Motor neuron (in vitro differentiated cells): ENCODE measurements around the gene DGKZ. TPM values are rescaled to one million over a fixed set of nuclear protein-coding genes. Genes with fewer than 3 reads are reported as not detected.
A peak's percentile ranks its signal among the peaks of the same experiment; 100 is the strongest.

Experiments used
- ATAC-seq, 8 experiments: fragments of 200-7000 bp; cut with Tn5 transposase; replicated peaks in 6 of 8; 2 replicates each; pipeline ENCODE4 v1.8.0; 2021; ENCODE audit warnings: mild to moderate bottlenecking in 8 of 8, moderate library complexity in 8 of 8
- H3K27ac ChIP-seq, 2 donors: fragments of 250-450 bp; sonication (Bioruptor Pico); 2 replicates each; pipeline ENCODE4 v1.9.0; 2021; ENCODE audit warnings: antibody characterized with exemption in 2 of 2, mild to moderate bottlenecking in 2 of 2, moderate library complexity in 1 of 2
- H3K4me1 ChIP-seq, 2 donors: fragments of 250-450 bp; sonication (Bioruptor Pico); replicated peaks in 1 of 2; 2 replicates each; pipeline ENCODE4 v1.6.1; 2021; ENCODE audit warnings: antibody characterized with exemption in 2 of 2, mild to moderate bottlenecking in 2 of 2, moderate library complexity in 1 of 2
- H3K4me3 ChIP-seq, 5 donors: fragments of 250-450 bp; sonication (Bioruptor Pico); 2 replicates each; pipeline ENCODE4 v1.9.0; 2021; ENCODE audit warnings: antibody characterized with exemption in 5 of 5, mild to moderate bottlenecking in 5 of 5, moderate library complexity in 4 of 5
- WGBS, 10 experiments: fragments of 450-650 bp; shearing (Covaris generic); methylation state at CpG; one replicate each; pipeline ENCODE4 v1.0.0; 2022; 5-methylcytosine and 5-hydroxymethylcytosine counted together
- in situ Hi-C, 9 experiments: fragments of 400-800 bp; cut with MboI; loops; one replicate each; pipeline ENCODE4 v1.15.0; 2021; ENCODE audit warnings: low sequenced_read_pairs in 9 of 9, low pct_unique_long_range_greater_than_20kb in 2 of 9; ENCODE audit not compliant: unreplicated experiment in 9 of 9
- total RNA-seq, 8 experiments: library from RNA; unstranded; fragments of 300-600 nt; gene quantifications; 2 replicates each; pipeline versions ENCODE4 v1.2.3 to v1.2.4, GENCODE V29; 2022

DGKZ gene
- total RNA-seq, 8 experiments from 2014 or later, result 16.8 to 54.0 (median 25.9) TPM

DNA sequence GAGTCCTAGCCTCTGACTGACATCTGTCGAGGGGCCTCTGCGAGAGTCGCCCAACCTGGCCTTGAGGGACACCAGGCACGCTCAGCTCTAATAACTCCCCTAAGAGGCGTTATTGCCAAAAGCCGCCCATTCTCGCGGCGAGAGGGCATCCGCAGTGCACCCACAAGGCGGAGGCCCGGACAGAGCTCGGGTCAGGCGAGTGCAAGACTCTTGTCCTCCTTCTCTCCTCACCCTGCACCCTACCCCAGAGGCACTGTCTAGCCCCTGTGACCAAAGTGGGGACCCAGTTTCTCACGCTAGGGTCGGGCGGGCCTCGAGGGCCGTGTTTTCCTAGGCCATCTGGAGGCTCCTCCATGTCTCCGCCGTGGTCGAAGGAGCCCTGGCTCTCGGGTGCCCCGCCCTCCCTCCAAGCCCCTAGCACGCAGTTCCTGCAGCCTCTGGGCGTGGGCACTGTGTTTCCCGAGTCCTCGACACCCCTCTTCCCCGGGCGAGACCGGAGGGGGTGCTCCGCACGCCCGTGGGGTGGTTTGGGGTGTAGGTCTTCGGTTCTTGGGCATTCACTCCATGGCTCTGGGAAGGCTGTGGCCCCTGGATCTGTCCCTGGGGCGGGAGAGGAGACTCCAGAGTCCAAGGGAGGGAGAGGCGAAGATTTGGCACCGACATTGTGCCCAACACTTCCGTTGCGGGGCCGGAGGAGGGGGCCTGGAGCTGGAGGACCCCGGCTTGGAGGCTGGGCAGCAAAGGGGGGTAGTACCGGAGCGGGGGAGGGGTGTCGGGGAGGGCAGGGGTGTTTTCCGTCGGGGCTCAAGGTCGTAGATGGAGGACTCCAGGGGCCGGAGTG lies 43.3 kb downstream of the DGKZ start:
- H3K4me1 ChIP-seq, result peaks cover 30 to 32% of the 10 kb centered on the region in 2 donors
- WGBS, 10 experiments, result 13 to 40% (median 21%) methylated on average over 1 to 12 of the region's 49 CpGs; no CpG with 5 or more reads in 6 of the 10 experiments
- in situ Hi-C loops, result loop anchor here in 4 of 9 experiments (10.0 to 25.0 kb wide), 3 partner anchors 134 to 147 kb away; no protein-coding TSS in a partner anchor
- no peak overlapping the region for H3K27ac ChIP-seq
- H3K4me3 ChIP-seq, result peak overlapping the region in 4 of 5 donors; percentile 31 to 50 (median 40)
- no peak for ATAC-seq

DNA sequence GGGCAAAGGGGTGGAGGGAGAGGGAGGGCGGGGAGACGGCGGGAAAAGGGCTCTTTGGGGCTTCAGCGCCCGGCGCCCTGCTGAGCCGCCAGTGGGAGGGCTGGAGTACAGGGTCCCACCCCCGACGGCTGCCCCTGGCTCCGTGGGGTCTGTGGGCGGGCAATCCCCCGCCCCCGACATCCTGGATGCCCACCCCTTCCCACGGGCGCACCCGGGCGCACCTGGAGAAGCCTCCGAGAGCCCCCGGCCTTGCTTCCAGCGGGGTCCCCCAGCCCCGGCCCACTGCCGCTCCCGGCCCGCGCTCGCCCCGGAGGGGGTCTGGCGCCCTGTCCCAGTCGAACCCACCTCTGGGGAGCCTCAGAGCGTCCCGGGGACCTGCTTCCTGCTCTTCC lies 43.9 kb downstream of the DGKZ start:
- WGBS, 10 experiments, result no CpG with 5 or more reads among the region's 31 CpGs
- Histone ChIP-seq H3K4me1 (peaks cover 30 to 32% of the 10 kb centered on the region in 2 donors), H3K27ac (no peak overlapping the region), H3K4me3 (peak overlapping the region; percentile 50 to 71 (median 60))
- in situ Hi-C loops, result loop anchor here in 4 of 9 experiments (10.0 to 25.0 kb wide), 3 partner anchors 134 to 146 kb away; no protein-coding TSS in a partner anchor
- no peak for ATAC-seq

DNA sequence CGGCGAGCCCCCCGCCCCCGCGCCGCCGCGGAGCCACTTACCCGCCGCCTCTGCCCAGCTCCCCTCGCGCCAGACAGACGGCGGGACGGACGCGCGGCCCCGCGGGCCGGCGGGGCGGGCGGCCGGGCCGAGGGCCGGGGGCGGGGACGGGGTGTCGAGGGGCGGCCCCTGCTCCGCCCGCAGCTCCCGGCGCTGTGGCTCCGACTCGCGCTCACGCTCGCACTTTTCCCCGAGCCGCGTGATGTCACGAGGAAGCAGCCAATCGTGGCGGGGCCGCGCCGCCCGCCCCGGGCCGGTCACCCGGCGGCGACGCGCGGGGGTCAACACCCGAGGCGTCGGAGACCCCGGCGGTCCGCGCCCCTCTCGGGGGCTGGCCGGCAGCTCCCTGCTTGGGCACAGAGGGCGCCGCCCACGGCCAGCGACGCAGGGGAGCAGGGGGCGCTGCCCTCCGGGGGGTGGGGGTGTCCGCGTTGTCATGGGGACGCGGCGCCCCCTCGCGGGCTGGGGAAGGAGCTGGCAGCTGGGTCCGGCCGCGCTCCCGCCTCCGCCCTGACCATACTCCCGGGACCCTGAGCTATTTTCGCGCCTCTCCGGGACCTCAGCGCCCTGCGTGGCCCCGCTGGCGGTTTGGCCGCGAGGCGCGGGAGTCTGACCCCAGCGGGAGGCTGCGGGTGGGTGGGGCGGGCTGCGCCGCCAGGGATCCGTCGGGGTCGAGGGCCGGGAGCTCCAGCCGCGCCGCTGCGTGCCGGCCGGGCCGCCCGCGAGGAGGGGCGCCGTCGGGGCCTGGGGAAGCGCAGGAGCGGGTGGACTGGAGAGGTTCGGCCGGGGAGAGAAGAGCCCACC lies 44.5 kb downstream of the DGKZ start, which contains the start of gene CHRM4:
Gene CHRM4, minus strand, starts transcription at position 199 of the 843 bp plus-strand sequence. CDS start 5,219 bp downstream, outside the sequence.
- WGBS, 10 experiments, result no CpG with 5 or more reads among the region's 123 CpGs
- Histone ChIP-seq H3K27ac (no peak within 1 kb of the TSS), H3K4me1 (peaks cover 30 to 32% of the 10 kb centered on the region in 2 donors), H3K4me3 (peak within 1 kb of the TSS; percentile 50 to 71 (median 60))
- peak; percentile 30 to 65 (median 54) for ATAC-seq
- in situ Hi-C loops, result loop anchor here in 4 of 9 experiments (10.0 to 25.0 kb wide), 3 partner anchors 133 to 146 kb away; no protein-coding TSS in a partner anchor

DNA sequence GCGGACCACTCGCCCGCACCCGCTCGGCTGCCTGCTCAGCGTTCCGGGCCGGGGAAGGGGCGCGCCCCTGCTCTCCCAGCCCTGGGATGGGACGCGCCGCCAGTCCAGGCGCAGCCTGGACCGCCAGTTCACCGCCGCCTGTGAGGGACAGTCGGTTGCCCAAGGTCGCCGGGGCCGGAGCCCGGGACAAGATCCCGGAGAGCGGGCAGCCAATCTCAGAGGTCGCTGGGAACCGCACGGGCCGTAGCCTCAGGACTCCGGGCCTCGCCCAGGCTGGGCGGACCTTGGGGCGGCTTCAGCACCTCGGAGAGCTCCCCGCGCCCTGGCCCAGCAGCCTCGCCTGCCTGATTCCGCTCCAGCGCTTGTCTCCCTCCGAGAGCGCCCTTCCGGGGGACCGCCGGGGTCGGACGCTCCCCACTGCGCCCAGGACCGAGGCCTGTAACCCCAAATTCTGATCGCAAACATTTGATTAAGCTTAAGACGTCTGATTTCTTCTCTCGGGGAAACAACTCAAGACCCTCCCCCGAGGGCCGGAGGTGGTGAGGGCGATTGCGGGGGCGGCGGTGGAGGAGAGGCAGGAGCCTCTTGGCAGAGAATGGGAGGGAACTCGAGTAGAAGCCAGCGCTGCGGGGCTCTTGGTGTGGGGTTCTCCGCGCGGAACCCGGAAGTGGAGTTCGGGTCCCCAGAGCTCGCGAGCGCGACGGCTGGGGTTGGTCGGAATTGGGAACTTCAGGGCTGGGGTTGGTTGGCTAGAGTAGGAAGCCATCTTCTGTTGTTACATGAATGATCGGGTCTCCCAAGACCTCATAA lies 45.4 kb downstream of the DGKZ start:
- in situ Hi-C loops, result loop anchor here in 4 of 9 experiments (10.0 to 25.0 kb wide), 3 partner anchors 132 to 145 kb away; no protein-coding TSS in a partner anchor
- ATAC-seq, result peak; percentile 28 to 71 (median 48)
- H3K4me3 ChIP-seq, result peak overlapping the region; percentile 50 to 71 (median 60)
- peaks cover 27 to 30% of the 10 kb centered on the region in 2 donors for H3K4me1 ChIP-seq
- WGBS, 10 experiments, result 2 to 80% (median 10%) methylated on average over 1 to 31 of the region's 71 CpGs; no CpG with 5 or more reads in 2 of the 10 experiments
- no peak overlapping the region for H3K27ac ChIP-seq

GRCh38 chr11:46393231-46393616 lies 46.0 kb downstream of the DGKZ start:
- Histone ChIP-seq H3K4me3 (peak overlapping the region in 4 of 5 donors; percentile 50 to 65 (median 58)), H3K27ac (no peak overlapping the region), H3K4me1 (peaks cover 21 to 24% of the 10 kb centered on the region in 2 donors)
- in situ Hi-C loops, result loop anchor here in 4 of 9 experiments (10.0 to 25.0 kb wide), 3 partner anchors 132 to 144 kb away; no protein-coding TSS in a partner anchor
- no peak for ATAC-seq
- WGBS, 10 experiments, result 40 to 88% (median 60%) methylated on average over 1 to 3 of the region's 4 CpGs; no CpG with 5 or more reads in 3 of the 10 experiments

DNA sequence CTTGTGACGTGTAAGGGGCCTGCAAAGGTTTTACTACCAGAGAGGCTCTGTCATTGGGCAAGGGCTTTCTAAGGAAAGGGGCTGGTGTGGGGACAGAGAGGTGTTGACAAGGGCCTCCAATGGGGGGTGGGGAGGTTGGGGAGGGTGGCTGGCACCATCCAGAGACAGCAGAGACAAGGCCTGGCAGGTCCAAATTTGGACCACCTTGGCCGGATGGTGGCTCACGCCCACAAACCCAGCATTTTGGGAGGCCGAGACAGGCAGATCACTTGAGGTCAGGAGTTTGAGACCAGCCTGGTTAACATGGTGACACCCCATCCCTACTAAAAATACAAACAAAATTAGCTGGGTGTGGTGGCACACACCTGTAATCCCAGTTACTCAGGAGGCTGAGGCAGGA lies 46.5 kb downstream of the DGKZ start:
- in situ Hi-C loops, result loop anchor here in 4 of 9 experiments (10.0 to 25.0 kb wide), 3 partner anchors 131 to 144 kb away; no protein-coding TSS in a partner anchor
- no peak overlapping the region for H3K27ac ChIP-seq
- peaks cover 15 to 19% of the 10 kb centered on the region in 2 donors for H3K4me1 ChIP-seq
- H3K4me3 ChIP-seq, result no peak overlapping the region
- WGBS, 10 experiments, result 80% methylated on average over 1 of the region's 4 CpGs; no CpG with 5 or more reads in 9 of the 10 experiments
- ATAC-seq, result no peak

GRCh38 chr11:46397526-46397925 lies 50.3 kb downstream of the DGKZ start:
- 90 to 100% (median 100%) methylated on average over 1 to 3 of the region's 19 CpGs; no CpG with 5 or more reads in 5 of the 10 experiments for WGBS, 10 experiments
- Histone ChIP-seq H3K4me1 (peaks cover 0 to 3% of the 10 kb centered on the region in 2 donors), H3K4me3 (no peak overlapping the region), H3K27ac (no peak overlapping the region)
- in situ Hi-C loops, result loop anchor here in 4 of 9 experiments (10.0 to 25.0 kb wide), 3 partner anchors 127 to 140 kb away; no protein-coding TSS in a partner anchor
- no peak for ATAC-seq

DNA sequence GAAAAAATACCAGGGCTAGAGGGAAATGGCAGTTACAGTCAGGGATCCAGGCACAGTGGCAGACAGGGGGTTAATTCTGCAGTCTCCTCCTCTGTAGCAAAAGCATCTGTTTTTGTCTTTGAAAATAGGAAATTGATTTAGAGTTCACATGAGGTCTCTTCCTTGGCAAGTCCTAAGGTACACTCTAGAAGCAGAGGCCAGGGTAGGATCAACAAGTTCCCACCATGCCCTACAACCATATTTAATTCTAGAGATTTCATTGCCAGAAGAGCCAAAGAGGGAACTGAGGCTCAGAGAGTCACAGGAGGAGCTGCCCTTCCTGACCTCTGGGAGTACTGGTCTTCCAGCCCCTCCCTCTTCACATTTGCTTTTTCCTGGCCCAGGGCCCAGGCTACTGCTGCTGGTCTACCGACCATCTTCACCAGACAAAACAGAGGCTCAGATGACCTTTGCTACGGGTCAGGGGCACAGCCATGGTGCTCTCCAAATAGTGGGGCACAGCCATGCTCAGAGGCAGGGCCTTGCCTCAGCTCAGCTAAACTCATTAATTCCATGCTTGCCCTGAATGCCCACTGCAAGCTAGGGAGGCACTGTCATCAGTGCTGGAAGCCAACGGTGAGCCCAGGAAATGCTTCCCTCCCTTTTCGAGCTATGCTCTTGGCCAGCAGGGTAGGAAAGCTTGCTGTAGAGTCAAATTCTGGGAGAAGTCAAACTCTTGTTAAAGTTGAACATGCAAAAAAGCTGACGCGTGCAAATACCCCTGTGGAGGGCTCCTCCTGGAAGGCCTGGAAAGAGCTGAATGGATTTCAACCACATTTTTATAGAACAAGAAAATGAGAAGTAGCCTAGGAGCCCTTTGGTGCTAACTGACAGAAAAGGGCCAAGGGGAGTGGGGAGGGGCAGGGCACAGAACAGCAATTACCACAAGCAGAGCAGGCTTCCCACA lies 56.0 kb downstream of the DGKZ start:
- H3K4me3 ChIP-seq, result no peak overlapping the region
- WGBS, 10 experiments, result 50 to 100% (median 71%) methylated on average over 1 to 4 of the region's 6 CpGs; no CpG with 5 or more reads in 3 of the 10 experiments
- no peak overlapping the region for H3K27ac ChIP-seq

DNA sequence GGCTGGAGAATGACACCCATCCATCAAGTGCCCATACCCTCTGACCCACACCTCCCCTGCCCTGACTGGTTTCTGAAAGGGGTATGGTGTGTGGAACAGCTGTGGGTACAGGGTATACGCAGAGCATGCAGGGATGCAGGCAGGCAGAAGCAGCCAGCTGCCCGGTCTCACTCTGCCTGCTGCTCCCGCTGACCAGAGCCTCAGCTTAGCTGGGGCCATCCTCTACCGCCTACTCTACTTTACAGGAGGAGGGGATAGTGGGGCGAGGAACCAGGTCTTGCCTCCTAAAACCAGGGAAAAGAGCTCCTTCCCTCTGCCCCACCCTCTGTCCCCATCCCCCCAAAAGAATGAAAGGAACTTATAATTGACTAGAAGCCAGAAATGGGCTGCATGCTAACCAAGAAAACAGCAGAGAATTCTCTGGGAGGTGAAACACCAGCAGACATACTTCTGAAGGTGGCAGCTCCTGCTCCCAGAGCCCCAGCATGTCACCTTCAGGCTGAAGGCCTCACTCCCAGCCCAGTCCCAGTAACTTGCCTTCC lies 57.3 kb downstream of the DGKZ start:
- Histone ChIP-seq H3K4me3 (no peak overlapping the region), H3K4me1 (no peaks in the 10 kb centered on the region), H3K27ac (no peak overlapping the region)
- in situ Hi-C loops, result no loop called here
- ATAC-seq, result no peak
- 65 to 100% (median 93%) methylated on average over 2 to 3 of the region's 5 CpGs; no CpG with 5 or more reads in 7 of the 10 experiments for WGBS, 10 experiments

More for the DNA sequence above, 56.0 kb downstream of the DGKZ start:
- no peak for ATAC-seq
- in situ Hi-C loops, result no loop called here
- H3K4me1 ChIP-seq, result no peaks in the 10 kb centered on the region

DNA sequence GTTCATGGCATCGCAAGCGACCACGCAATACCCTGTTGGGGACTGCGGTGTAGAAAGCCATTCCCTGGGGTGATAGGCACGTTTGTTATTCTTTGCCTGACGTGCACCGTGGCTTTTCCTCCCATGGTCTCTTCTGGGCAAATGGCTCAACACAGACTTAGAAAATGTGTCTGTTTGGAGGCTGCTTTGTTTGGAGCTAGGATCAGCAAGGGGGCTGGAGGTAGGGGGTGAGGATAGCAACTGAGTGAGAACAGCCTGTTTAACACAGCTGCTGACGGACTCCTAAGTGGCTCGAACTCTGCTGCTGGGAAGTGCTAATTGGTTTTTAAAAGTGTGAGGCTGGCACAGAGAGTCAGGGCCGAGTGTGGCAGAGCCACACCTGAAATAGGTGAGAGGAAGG lies 60.4 kb downstream of the DGKZ start:
- no peak overlapping the region for H3K4me3 ChIP-seq

More for the DNA sequence above, 60.4 kb downstream of the DGKZ start:
- 57 to 100% (median 80%) methylated on average over 1 to 8 of the region's 10 CpGs; no CpG with 5 or more reads in 1 of the 10 experiments for WGBS, 10 experiments
- Histone ChIP-seq H3K4me1 (no peaks in the 10 kb centered on the region), H3K27ac (no peak overlapping the region)
- in situ Hi-C loops, result no loop called here
- no peak for ATAC-seq
